ENCODE results near the gene CFAP57.
A peak's percentile ranks its signal among the peaks of the same experiment; 100 is the strongest.
"Not testable (repeated sequence)": the region's sequence is repeated elsewhere in the genome, so short reads cannot be mapped to it uniquely, and the experiment has no call there.

Gene CFAP57

GRCh38 chr1:43171876-43172526, at the start of gene CFAP57, which contains the start of gene EBNA1BP2:
TSS of gene CFAP57 (plus strand) at chr1:43172330. CDS start at chr1:43172754, 424 bp downstream.
TSS of gene EBNA1BP2 (minus strand) at chr1:43172290. CDS start at chr1:43172118, 172 bp downstream.
- DNase-seq: peak; percentile 86

- DNase-seq: no peak
These were observed 49.1 kb upstream of the CFAP57 start for GRCh38 chr1:43123031-43123430.

- no peak for DNase-seq
These were observed 43.3 kb upstream of the CFAP57 start for GRCh38 chr1:43128816-43129215.

GRCh38 chr1:43129426-43129825, 42.7 kb upstream of the CFAP57 start:
- DNase-seq: peak; percentile 8

GRCh38 chr1:43134068-43134467, 38.1 kb upstream of the CFAP57 start:
- DNase-seq: no peak

- no peak for DNase-seq
These were observed 37.5 kb upstream of the CFAP57 start for GRCh38 chr1:43134640-43135039.

- no peak for DNase-seq
These were observed 36.0 kb upstream of the CFAP57 start for GRCh38 chr1:43135857-43136781.

- no peak for DNase-seq
These were observed 34.6 kb upstream of the CFAP57 start for GRCh38 chr1:43137445-43138052.

- not testable (repeated sequence) for DNase-seq
These were observed 32.8 kb upstream of the CFAP57 start for GRCh38 chr1:43139295-43139694.

GRCh38 chr1:43140010-43140409, 32.1 kb upstream of the CFAP57 start:
- DNase-seq: no peak

- DNase-seq: no peak
These were observed 31.5 kb upstream of the CFAP57 start for GRCh38 chr1:43140583-43140982.

- no peak for DNase-seq
These were observed 28.7 kb upstream of the CFAP57 start for GRCh38 chr1:43143441-43143888.

- DNase-seq: no peak
These were observed 27.9 kb upstream of the CFAP57 start for GRCh38 chr1:43144237-43144636.

- DNase-seq: peak; percentile 90
These were observed 24.4 kb upstream of the CFAP57 start for GRCh38 chr1:43147625-43148327.

GRCh38 chr1:43149889-43150288, 22.2 kb upstream of the CFAP57 start:
- no peak for DNase-seq

- DNase-seq: peak; percentile 41
These were observed 19.3 kb upstream of the CFAP57 start for GRCh38 chr1:43152866-43153265.

- no peak for DNase-seq
These were observed 18.7 kb upstream of the CFAP57 start for GRCh38 chr1:43153443-43153842.

GRCh38 chr1:43156026-43156425, 16.1 kb upstream of the CFAP57 start:
- no peak for DNase-seq

- no peak for DNase-seq
These were observed 7.0 kb upstream of the CFAP57 start for GRCh38 chr1:43165162-43165561.

- DNase-seq: no peak
These were observed 6.4 kb upstream of the CFAP57 start for GRCh38 chr1:43165765-43166164.

- no peak for DNase-seq
These were observed 736 bp upstream of the CFAP57 start for GRCh38 chr1:43171312-43171875.

GRCh38 chr1:43172527-43172972, 420 bp downstream of the CFAP57 start:
- DNase-seq: peak; percentile 78
